Smooth muscle cell of the brain vasculature (primary cell): ENCODE measurements around the gene DNHD1.
A peak's percentile ranks its signal among the peaks of the same experiment; 100 is the strongest.

Experiments used
- DNase-seq: peaks from one replicate; pipeline ENCODE4 v3.0.0-alpha.2; 2012; ENCODE audit warnings: low read depth, low spot score

Gene DNHD1

DNA sequence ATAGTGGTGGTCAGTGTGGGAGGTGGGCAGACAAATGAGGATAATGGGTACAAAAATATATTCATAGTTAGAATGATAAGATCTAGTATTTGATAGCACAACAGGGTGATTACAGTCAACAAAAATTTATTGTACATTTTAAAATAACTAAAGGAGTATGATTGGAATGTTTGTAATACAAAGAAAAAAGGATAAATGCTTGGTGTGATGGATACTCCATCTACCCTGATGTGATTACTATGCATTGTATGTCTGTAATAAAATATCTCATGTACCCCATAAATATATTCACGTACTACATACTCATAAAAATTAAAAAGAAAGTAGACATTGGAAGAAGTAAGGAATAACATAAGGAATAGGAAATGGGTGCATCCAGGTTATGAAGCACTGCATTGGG is 90.9 kb downstream of the DNHD1 start:
- no peak for DNase-seq

DNA sequence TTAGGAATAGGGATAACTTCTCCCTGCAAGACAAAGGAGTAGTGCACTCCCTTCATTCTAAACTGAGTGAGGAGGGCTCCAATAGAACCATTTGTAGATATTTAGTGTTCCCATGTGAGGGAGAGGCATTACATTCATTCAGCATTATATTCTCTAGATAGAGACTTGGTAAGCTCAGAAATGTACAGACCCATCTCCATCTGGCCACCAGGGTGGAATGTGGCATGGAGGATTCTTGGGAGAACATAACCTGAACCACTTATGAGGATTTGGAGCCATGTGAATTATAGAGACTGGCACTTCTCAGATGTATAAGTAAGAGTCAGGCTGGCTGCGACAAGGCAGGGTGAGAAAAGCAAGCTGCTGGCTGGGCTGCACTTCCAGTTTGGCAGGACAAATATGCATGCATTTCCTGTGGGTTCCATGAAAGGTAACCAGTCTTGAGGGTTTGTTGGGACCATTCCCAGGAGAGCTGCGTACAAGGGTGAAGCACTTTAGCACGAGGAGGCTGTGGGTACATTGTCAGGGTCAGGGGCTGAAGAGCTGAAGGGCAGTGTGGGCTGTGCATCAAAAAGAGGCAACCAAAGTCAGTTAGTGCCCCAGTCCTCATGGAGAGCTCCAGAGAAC is 97.2 kb downstream of the DNHD1 start:
- DNase-seq = no peak

DNA sequence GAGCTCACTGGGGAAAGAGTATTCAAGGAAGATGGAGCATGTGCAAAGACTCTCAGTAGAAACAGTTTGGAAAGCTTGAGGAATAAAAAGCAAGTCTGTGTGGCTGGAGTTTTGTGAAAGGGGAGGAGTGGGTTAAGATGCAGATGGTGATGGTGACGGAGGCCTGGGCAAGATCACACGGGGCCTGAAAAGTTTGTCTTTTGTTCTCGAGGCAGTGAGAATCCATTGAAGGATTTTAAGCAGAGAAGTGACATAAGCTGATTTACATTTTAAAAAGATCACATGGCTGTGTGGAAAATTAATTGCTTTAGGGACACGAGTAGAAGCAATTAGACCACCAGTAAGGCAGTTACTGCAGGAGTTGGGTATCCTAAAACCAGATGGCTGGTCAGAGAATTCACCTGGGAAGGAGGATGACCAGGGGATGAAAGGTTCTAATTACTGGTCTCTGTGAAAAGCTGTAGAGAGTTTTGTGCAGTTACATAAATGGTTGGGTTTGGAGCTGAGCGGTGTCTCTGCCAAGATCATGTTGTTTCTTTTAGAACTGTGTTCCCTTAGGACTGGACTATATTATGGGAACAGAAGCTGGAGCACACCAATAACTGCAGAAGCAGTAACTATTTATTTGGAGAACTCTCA is 99.3 kb downstream of the DNHD1 start:
- DNase-seq = no peak

DNA sequence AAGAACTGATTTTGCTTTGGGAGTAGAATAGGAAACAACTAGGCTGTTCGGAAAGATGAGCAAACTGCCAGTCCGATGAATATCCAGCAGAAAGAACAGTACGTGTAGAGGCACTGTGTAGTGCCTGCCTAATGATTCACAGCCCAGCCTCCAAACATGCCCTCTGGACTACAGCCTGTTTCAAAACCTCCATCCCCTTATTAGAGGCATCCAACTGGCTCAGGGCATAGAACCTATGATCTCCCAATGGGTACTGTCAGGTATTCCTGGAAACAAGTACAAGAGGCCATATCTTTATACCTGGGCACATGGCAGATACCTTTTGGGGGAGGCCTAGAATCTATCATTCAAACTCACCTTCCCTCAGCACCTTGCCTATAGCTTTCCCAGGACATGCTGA is 101.5 kb downstream of the DNHD1 start:
- no peak for DNase-seq

DNA sequence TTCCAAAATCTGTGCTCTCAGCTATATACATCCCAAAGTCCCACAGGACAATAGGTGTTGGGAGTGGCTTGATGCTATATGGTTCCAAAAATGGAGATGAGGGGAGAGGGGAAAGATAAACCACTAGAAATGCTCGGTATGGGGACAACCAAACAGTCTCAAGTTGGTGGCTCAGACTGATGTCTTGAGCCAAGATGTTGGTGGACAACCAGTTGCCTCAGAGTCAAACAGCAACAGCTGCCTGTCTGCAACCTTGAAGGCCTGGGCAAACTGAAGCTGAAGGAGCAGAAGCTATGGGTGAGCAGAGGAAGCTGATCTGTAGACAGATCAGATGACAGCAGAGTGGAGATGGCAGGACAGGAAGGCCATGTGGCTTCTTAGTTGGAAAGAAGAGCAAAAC is 102.4 kb downstream of the DNHD1 start:
- DNase-seq = no peak

DNA sequence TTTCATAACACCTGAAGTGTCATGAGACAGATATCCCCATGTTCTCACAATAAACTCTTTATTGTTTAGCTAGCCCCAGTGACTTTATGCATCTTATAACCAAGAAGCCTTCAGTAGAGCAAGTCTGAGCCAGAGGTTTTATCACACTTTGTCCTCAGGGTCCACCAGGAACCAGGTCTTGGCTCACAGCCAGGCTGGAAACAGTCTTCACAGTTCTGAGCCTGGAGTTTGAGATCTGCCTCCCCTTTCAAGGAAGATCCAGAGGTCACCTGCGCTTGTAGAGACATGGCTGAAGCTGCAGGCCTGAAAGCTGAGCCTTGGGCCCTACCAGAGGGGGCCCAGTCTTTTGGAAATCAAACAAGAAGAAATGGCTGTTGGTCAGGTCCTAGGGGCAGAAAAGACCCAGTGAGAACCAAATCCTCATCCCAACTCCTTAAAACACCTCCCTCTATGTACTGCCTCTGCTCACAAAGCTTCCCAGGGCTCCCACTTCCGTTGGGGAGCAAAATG is 102.9 kb downstream of the DNHD1 start:
- DNase-seq = no peak

DNA sequence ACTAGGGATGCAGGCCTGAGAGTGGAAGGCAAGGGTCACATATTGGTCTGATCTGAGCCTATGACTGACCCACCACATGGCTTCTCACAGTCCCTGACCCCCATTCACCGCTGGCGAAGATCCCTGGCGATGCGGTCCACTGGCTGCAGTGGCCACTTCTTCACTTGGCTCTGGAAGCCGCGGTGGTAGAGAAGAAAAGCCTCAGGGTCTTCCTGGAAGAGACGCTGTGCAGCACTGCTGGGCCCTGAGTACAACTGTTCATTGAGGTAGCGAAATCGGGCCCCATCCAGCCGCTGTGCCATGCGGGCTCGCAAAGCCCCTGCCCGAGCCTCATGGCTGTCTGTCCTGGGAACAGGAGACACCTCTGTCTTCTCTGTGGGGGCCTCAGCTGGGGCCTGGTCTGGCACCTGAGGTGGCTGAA is 104.0 kb downstream of the DNHD1 start:
- no peak for DNase-seq

DNA sequence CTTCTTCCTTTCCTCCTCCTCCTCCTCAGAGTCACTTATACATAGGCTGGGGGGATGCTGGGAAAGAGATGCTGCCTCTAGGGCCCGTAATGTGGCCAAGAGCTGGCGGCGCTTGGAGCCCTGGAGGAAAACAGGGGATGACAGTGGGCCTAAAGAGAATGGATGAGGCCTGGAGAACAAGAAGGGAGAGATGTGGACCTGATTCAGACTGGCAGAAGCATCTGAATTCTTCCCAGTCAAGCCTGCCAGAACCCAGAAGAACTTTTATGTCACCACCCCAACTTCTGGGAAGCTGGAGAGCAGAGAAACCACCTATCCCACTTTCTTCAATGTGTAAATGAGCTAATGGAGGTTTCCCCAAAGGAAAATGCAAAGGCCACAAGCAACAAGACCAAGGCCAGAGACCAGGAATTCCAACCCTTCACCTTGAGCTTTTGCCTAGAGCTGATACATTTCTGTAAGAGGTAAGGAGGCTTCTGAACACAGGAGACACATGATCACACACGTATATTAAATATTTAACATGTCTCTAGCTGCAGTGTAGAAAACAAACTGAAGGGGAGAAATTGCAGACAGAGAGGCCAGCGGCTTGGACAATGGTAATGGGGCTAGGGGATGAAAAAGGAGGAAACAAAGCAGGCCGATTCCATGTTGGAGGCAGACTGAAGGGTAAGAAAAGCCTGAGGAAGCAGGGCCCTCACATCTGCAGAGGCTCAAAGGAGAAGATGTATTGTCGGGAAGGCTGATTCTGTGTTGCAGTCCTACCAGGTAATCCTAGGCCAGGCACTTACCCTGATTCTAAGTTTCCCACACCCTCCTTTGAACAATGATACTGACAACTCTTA is 105.2 kb downstream of the DNHD1 start:
- DNase-seq = no peak

DNA sequence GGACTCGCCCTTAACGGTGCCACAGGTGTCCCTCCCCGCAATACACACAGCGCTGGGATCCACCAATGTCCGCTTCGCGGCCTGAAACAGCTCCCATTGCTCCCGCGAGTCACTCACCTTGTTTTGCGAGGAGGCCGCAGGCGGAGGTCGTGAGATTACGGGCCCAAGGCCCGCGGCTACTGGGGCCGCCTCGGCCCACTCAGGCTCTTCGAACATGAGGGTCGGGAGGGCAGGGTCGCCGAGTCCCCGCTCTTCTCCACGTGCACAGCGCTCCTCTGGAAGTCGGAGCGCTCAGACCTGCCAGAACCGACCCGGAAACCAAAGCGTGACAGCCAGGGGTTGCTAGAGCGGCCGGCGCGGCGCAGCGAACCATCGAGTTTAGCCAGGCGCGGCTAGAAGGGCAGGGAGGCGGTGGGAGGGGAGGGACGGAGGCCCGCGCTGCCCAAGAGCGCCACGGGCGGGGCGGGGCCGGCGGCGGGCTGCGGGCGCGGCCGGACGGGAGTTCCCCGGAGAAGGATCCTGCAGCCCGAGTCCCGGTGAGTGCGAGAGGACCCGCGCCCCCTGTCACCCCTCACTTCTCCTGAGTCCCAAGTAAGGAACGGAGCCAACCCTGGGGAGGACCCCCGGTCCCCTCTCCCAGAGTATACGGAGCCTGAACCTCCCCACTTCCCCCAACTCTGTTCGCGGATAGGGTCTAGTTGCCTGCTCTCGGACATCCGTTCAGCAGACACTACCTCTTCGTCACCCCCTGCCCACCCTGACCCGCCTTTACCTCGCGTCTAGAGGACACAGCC is 106.4 kb downstream of the DNHD1 start, which contains the start of the genes ILK and RRP8:
Gene ILK, plus strand, starts transcription at position 488 of the 794 bp plus-strand sequence. CDS start 498 bp downstream, outside the sequence.
Gene RRP8, minus strand, starts transcription at position 330 of the 794 bp plus-strand sequence. Its CDS starts 114 bp downstream, at position 216.
- peak; percentile 68 for DNase-seq

DNA sequence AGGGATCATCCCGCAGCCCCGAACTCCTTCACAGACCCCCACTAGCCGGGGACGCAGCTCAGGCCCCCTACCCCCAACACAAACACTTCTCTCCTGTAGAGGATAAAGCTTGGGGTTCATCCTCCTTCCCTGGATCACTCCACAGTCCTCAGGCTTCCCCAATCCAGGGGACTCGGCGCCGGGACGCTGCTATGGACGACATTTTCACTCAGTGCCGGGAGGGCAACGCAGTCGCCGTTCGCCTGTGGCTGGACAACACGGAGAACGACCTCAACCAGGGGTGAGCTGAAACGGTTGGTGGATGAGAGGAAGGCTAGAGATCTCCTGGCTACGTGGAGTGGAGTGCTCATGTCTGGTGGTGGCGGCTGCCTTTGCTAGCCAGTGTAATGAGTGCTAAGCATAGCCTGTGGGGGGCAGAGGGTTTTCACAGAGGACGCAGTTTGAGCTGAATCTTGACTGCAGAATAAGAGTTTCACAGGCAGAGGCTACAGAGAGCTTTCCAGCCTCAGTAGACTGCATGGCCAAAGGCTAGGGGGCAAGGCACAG is 107.1 kb downstream of the DNHD1 start:
- DNase-seq = no peak

DNA sequence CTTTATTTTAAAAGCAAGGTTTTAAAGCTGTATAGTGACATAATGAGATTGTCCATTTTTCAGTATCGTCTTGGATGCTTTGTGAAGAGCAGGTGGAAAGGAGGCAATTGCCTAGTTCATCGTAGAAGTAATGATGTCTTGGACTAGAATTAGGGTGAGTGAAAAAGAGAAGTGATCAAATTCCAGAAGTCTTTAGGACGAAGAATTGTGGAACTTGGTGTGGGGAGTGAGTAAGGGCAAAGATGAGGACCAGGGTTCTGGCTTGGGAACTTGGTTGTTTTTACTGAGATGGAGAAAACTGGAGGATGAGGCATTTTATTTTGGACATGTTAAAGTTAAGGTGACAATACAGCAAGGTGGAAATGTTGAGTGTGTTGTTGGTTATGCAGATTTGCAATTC is 107.7 kb downstream of the DNHD1 start:
- no peak for DNase-seq

DNA sequence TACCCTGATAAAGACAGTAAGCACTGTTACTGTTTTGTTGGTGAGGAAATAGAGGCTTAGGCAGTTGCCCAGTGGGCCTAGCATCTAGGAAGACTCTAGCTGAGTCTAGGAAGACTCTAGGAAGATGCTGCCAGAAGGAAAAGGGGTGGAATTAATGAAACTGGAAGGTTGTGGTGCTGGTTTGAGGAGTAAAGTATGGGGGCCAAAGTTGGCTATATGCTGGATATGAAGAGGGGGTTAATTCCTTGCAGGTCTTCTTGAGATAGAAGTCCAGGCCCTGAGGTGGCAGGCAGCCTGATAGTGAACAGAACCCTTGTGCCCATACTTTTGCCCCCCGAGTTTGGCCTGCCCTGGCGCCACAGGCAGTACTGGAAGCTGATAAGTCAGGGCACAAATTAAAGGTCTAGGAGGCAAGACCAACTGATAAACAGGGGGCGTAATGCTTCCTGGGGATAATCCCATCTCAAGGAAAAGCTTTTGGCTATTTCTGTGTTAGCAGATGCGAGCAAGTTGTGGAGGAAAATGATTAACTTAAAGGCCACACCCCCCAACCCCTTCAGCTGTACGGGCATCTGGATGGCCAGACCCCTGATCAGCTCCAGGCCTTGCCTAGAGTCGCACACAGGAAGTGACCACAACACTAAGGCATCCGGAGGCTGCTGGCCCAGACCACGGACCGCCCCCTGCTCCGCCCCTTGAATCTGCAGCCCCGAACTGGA is 109.5 kb downstream of the DNHD1 start:
- DNase-seq = peak; percentile 63

DNA sequence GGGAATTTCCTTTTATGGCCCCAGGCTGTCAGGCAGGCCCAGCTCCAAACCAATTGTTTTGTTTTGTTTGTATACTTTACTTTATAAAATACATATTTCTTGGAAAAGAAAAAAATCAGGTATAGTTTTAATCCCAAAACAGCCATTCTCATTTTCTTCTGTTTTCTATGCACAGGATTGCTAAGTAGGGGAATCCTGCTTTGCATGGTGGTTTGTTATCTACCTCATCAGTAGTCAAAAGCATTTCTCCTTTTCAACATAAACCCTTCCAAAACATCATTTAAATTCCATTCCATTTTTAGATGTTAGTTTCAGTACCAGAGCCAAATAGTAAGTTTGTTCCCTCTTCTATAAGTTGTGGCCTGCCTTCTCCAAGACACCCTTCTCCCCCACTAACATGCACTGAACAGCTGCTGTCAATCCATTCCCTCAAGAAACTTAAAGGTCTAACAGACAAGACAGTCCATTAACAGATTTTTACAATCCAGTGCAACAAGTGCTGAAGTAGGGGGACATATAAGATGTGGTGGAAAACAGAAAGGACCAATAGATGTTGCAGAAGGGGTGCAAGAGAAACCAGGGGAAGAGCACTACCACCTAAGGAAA is 110.2 kb downstream of the DNHD1 start:
- DNase-seq = no peak

DNA sequence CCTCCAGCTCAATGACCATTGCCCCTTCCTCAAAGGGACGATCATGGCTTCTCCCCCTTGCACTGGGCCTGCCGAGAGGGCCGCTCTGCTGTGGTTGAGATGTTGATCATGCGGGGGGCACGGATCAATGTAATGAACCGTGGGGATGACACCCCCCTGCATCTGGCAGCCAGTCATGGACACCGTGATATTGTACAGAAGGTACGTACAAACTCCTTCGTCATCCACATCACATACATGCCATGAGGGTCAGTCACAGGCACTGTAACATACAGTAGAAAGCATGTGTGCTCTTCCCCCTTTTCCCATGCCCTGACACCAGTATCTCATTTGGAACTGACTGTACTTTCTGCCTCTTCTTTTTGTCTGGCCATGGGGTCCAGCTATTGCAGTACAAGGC is 110.9 kb downstream of the DNHD1 start:
- no peak for DNase-seq

DNA sequence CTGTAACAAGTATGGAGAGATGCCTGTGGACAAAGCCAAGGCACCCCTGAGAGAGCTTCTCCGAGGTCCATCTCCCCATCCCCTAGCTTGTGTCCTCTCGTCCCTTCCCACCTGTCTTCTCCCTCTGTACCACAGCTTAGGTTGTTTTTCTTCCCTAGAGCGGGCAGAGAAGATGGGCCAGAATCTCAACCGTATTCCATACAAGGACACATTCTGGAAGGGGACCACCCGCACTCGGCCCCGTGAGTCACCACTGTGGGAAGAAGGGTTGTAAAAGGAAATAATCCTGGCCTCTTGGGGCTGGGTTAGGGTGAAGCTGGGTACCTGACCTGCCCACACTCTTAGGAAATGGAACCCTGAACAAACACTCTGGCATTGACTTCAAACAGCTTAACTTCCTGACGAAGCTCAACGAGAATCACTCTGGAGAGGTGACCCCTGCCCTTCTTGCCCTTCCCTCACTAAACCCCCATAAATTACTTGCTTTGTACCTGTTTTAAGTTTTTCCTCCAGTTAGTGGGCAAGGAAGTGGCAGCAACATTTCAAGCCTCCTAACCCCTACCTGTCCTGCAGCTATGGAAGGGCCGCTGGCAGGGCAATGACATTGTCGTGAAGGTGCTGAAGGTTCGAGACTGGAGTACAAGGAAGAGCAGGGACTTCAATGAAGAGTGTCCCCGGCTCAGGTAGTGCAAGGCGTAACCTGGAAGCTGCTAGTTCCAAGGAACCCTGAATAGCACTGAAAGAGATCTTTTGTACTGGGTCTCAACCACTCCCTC is 111.8 kb downstream of the DNHD1 start:
- no peak for DNase-seq

DNA sequence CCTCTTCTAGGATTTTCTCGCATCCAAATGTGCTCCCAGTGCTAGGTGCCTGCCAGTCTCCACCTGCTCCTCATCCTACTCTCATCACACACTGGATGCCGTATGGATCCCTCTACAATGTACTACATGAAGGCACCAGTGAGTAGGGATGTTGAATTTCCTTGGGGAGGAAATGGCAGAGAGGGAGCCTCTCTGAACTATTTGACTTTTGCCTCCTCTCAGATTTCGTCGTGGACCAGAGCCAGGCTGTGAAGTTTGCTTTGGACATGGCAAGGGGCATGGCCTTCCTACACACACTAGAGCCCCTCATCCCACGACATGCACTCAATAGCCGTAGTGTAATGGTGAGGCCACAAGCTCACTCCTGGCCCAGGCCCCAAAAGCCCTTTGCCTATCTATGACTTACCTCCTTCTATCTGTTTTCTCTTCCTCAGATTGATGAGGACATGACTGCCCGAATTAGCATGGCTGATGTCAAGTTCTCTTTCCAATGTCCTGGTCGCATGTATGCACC is 112.5 kb downstream of the DNHD1 start:
- no peak for DNase-seq

DNA sequence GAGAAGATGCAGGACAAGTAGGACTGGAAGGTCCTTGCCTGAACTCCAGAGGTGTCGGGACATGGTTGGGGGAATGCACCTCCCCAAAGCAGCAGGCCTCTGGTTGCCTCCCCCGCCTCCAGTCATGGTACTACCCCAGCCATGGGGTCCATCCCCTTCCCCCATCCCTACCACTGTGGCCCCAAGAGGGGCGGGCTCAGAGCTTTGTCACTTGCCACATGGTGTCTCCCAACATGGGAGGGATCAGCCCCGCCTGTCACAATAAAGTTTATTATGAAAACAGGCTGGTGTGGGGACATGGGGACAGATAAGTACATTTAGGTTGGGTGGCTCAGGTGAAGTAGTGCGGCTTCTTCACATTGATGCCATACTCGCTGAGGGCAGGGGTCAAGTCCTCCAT is 113.5 kb downstream of the DNHD1 start:
- DNase-seq = no peak

DNA sequence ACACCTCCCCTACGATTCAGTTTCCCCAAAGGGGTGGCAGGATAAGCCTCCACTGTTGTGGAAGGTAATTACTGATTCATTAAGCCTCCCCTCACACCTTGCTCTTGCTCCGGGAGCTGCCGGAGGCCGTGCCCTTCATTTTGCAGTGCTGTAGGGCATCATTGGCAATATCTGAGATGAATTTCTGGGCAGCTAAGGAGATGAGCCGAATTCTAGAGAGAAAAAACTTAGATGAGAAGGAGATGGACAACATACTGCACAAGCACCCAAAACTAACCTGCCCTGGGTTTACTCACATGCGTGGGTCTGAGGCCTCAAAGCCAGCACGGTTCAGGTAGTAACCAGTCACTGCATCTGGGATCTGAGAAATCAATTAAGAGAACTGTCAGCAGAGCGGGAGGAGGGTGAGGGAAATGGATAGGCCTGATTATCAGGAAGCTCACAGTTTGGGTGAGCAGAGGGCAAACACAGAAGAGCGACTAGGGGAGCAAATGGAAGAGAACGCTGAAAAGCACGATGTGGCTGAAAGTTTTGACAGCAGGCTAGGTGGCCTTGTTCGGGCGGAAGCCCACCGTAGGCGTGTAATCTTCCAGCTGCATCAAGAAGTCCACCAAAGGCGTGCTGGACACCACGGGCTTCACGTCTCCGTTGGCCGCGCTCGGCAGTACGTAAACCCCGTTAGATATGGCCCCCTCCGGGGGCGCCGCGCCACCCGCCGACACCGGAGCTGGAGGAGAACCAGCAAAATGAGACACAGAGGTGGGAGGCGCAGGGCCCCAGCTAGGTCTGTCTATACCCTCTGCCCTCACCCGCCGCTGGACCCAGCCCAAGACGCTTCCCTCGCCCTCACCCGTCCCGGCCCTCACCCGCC is 114.2 kb downstream of the DNHD1 start:
- no peak for DNase-seq
